WTC11 (cell line): ENCODE measurements around the gene PPM1L. TPM values are rescaled to one million over a fixed set of nuclear protein-coding genes. Genes with fewer than 3 reads are reported as not detected.

Experiments used
- ATAC-seq: fragments of 200-7000 bp; cut with Tn5 transposase; 2 replicates; pipeline ENCODE4 v1.10.0; 2021; ENCODE audit warnings: mild to moderate bottlenecking, moderate library complexity
- CTCF ChIA-PET: fragments of 300-600 bp; sonication (Branson Sonifier 250); formaldehyde crosslinking; loops from one replicate; lab custom pipeline; 2021; ENCODE audit warnings: antibody characterized with exemption; lab: Charles Lee
- POLR2A ChIA-PET: fragments of 350-600 bp; sonication (Branson Sonifier 250); formaldehyde crosslinking; loops from one replicate; lab custom pipeline; 2021; ENCODE audit warnings: antibody characterized with exemption; lab: Charles Lee
- DNase-seq: peaks from one replicate; pipeline ENCODE4 v3.0.0; 2021; ENCODE audit warnings: low spot score
- H3K27ac Mint-ChIP-seq: 2 replicates; pipeline ENCODE4 v1.8.0; 2021; ENCODE audit warnings: mixed read lengths
- H3K27me3 Mint-ChIP-seq: 2 replicates; pipeline ENCODE4 v1.8.0; 2021; ENCODE audit warnings: low read depth, mild to moderate bottlenecking, moderate library complexity, mixed read lengths
- H3K36me3 Mint-ChIP-seq: 2 replicates; pipeline ENCODE4 v1.8.0; 2021; ENCODE audit warnings: mixed read lengths
- H3K4me1 Mint-ChIP-seq: 2 replicates; pipeline ENCODE4 v1.8.0; 2022; ENCODE audit warnings: mixed read lengths
- H3K4me3 Mint-ChIP-seq: 2 replicates; pipeline ENCODE4 v1.8.0; 2021; ENCODE audit warnings: mild to moderate bottlenecking, moderate library complexity, mixed read lengths
- H3K9me3 Mint-ChIP-seq: 2 replicates; pipeline ENCODE4 v1.8.0; 2021; ENCODE audit warnings: mixed read lengths
- CBFB ChIP-seq: sonication (generic); formaldehyde crosslinking; IDR thresholded peaks from 2 replicates; pipeline ENCODE4 v1.8.1; 2022; ENCODE audit warnings: mild to moderate bottlenecking, low read depth, missing genetic modification reagents
- EMX1 ChIP-seq: fragments of 250-450 bp; sonication (Bioruptor Pico); IDR thresholded peaks from 2 replicates; pipeline ENCODE4 v1.8.0; 2021; ENCODE audit warnings: mild to moderate bottlenecking
- FOXJ3 ChIP-seq: sonication (generic); formaldehyde crosslinking; IDR thresholded peaks from 2 replicates; pipeline ENCODE4 v1.9.0; 2021; ENCODE audit warnings: missing genetic modification reagents, mild to moderate bottlenecking, borderline replicate concordance
- HMGA2 ChIP-seq: fragments of 250-450 bp; sonication (Bioruptor Pico); IDR thresholded peaks from 2 replicates; pipeline ENCODE4 v1.4.0; 2021; ENCODE audit warnings: mild to moderate bottlenecking, moderate library complexity
- NR2C2 ChIP-seq: sonication (generic); formaldehyde crosslinking; IDR thresholded peaks from 2 replicates; pipeline ENCODE4 v1.8.0; 2022; ENCODE audit warnings: mild to moderate bottlenecking, missing genetic modification reagents
- RORB ChIP-seq: fragments of 250-450 bp; sonication (Bioruptor Pico); IDR thresholded peaks from 2 replicates; pipeline ENCODE4 v1.9.0; 2021; ENCODE audit warnings: mild to moderate bottlenecking
- ZNF263 ChIP-seq: sonication (generic); formaldehyde crosslinking; IDR thresholded peaks from 2 replicates; pipeline ENCODE4 v1.8.1; 2022; ENCODE audit warnings: low read depth, mild to moderate bottlenecking, moderate library complexity, missing genetic modification reagents
- ZNF317 ChIP-seq: sonication (generic); formaldehyde crosslinking; IDR thresholded peaks from 2 replicates; pipeline ENCODE4 v1.8.1; 2023; ENCODE audit warnings: low read depth, mild to moderate bottlenecking, moderate library complexity, missing genetic modification reagents, borderline replicate concordance
- ZNF396 ChIP-seq: fragments of 250-450 bp; sonication (Bioruptor Pico); IDR thresholded peaks from 2 replicates; pipeline ENCODE4 v1.8.0; 2021; ENCODE audit warnings: mild to moderate bottlenecking, moderate library complexity, borderline replicate concordance
- total RNA-seq: library from RNA; stranded (reverse); gene quantifications from 3 replicates; pipeline ENCODE4 v1.2.3, GENCODE V29; 2021
- TF ChIP-seq, protein P1 (sequence below): sonication (generic); formaldehyde crosslinking; IDR thresholded peaks from 2 replicates; pipeline ENCODE4 v1.8.1; 2022; ENCODE audit warnings: missing genetic modification reagents, borderline replicate concordance
- TF ChIP-seq, protein P2 (sequence below): sonication (generic); formaldehyde crosslinking; IDR thresholded peaks from 2 replicates; pipeline ENCODE4 v1.8.0; 2023; ENCODE audit warnings: missing genetic modification reagents, mild to moderate bottlenecking, borderline replicate concordance
- TF ChIP-seq, protein P3 (sequence below): sonication (generic); formaldehyde crosslinking; IDR thresholded peaks from 2 replicates; pipeline ENCODE4 v1.8.0; 2023; ENCODE audit warnings: missing genetic modification reagents
- TF ChIP-seq, protein P4 (sequence below): sonication (generic); formaldehyde crosslinking; IDR thresholded peaks from 2 replicates; pipeline ENCODE4 v1.8.1; 2023; ENCODE audit warnings: mild to moderate bottlenecking, moderate library complexity, missing genetic modification reagents
- TF ChIP-seq, protein P5 (sequence below): sonication (generic); formaldehyde crosslinking; IDR thresholded peaks from 2 replicates; pipeline ENCODE4 v1.8.0; 2022; ENCODE audit warnings: mild to moderate bottlenecking, missing genetic modification reagents
- TF ChIP-seq, protein P6 (sequence below): fragments of 250-450 bp; sonication (Bioruptor Pico); IDR thresholded peaks from 2 replicates; pipeline ENCODE4 v2.1.2; 2022; ENCODE audit warnings: mild to moderate bottlenecking, moderate library complexity

Gene PPM1L
- total RNA-seq, 1 experiment from 2014 or later: 18.1 TPM

DNA sequence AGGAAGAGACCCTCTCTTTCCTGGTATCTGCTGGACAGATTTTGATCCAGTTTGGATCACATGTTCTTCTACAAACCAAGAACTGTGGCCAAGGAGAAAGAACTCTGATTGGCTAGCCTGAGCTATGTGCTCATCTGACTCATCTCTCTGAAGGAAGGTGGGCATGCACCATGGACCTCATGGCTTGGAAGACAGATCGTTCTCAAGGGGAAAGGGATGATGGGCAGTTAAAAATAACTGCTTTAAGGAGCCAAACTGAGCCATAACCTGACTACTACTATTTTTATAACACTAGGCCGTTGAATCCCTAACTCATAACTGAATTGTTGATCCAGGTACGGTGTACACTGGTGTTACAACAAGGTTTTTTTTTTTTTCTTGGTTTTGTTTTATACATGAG, 236.7 kb downstream of the PPM1L start:
- no peak for ATAC-seq
- POLR2A ChIA-PET: no interaction called here
- Mint-ChIP-seq H3K4me1 (no peaks in the 10 kb centered on the region), H3K27me3 (no peaks in the 10 kb centered on the region), H3K4me3 (no peak overlapping the region), H3K27ac (no peak overlapping the region), H3K36me3 (peaks cover 10% of the 10 kb centered on the region), H3K9me3 (peaks cover 16% of the 10 kb centered on the region)
- CTCF ChIA-PET: no interaction called here
- DNase-seq: no peak
- TF ChIP-seq, protein P1, sequence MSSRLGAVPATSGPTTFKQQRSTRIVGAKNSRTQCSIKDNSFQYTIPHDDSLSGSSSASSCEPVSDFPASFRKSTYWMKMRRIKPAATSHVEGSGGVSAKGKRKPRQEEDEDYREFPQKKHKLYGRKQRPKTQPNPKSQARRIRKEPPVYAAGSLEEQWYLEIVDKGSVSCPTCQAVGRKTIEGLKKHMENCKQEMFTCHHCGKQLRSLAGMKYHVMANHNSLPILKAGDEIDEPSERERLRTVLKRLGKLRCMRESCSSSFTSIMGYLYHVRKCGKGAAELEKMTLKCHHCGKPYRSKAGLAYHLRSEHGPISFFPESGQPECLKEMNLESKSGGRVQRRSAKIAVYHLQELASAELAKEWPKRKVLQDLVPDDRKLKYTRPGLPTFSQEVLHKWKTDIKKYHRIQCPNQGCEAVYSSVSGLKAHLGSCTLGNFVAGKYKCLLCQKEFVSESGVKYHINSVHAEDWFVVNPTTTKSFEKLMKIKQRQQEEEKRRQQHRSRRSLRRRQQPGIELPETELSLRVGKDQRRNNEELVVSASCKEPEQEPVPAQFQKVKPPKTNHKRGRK (CRISPR knock-in tag): no peak
- TF ChIP-seq, protein P2, sequence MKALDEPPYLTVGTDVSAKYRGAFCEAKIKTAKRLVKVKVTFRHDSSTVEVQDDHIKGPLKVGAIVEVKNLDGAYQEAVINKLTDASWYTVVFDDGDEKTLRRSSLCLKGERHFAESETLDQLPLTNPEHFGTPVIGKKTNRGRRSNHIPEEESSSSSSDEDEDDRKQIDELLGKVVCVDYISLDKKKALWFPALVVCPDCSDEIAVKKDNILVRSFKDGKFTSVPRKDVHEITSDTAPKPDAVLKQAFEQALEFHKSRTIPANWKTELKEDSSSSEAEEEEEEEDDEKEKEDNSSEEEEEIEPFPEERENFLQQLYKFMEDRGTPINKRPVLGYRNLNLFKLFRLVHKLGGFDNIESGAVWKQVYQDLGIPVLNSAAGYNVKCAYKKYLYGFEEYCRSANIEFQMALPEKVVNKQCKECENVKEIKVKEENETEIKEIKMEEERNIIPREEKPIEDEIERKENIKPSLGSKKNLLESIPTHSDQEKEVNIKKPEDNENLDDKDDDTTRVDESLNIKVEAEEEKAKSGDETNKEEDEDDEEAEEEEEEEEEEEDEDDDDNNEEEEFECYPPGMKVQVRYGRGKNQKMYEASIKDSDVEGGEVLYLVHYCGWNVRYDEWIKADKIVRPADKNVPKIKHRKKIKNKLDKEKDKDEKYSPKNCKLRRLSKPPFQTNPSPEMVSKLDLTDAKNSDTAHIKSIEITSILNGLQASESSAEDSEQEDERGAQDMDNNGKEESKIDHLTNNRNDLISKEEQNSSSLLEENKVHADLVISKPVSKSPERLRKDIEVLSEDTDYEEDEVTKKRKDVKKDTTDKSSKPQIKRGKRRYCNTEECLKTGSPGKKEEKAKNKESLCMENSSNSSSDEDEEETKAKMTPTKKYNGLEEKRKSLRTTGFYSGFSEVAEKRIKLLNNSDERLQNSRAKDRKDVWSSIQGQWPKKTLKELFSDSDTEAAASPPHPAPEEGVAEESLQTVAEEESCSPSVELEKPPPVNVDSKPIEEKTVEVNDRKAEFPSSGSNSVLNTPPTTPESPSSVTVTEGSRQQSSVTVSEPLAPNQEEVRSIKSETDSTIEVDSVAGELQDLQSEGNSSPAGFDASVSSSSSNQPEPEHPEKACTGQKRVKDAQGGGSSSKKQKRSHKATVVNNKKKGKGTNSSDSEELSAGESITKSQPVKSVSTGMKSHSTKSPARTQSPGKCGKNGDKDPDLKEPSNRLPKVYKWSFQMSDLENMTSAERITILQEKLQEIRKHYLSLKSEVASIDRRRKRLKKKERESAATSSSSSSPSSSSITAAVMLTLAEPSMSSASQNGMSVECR (CRISPR knock-in tag): no peak
- TF ChIP-seq NR2C2 (no peak), ZNF263 (CRISPR knock-in tag) (no peak), RORB (CRISPR knock-in tag) (no peak), EMX1 (CRISPR knock-in tag) (no peak), CBFB (CRISPR knock-in tag) (no peak), ZNF317 (no peak)
- TF ChIP-seq, protein P3, sequence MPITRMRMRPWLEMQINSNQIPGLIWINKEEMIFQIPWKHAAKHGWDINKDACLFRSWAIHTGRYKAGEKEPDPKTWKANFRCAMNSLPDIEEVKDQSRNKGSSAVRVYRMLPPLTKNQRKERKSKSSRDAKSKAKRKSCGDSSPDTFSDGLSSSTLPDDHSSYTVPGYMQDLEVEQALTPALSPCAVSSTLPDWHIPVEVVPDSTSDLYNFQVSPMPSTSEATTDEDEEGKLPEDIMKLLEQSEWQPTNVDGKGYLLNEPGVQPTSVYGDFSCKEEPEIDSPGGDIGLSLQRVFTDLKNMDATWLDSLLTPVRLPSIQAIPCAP: no peak
- TF ChIP-seq, protein P4, sequence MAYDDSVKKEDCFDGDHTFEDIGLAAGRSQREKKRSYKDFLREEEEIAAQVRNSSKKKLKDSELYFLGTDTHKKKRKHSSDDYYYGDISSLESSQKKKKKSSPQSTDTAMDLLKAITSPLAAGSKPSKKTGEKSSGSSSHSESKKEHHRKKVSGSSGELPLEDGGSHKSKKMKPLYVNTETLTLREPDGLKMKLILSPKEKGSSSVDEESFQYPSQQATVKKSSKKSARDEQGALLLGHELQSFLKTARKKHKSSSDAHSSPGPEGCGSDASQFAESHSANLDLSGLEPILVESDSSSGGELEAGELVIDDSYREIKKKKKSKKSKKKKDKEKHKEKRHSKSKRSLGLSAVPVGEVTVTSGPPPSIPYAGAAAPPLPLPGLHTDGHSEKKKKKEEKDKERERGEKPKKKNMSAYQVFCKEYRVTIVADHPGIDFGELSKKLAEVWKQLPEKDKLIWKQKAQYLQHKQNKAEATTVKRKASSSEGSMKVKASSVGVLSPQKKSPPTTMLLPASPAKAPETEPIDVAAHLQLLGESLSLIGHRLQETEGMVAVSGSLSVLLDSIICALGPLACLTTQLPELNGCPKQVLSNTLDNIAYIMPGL (CRISPR knock-in tag): no peak

DNA sequence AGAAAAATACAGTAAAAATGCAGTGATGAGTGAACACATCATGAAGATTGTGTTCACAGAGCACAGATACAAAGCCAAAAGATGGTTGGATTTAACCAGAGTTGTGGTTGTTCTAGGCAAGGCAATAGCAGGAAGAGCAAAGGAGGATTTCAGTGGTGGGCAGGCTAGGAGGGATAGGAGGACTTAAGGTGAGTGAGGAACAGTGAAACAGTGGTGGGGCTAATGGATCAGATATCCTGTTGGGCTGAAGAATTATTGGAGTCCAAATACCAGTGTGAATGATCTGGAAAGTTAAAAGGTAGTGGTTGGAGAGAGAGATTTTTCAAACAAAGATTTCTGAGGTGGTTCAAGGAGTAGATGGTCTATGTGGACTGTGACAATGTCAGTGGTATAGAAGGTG, 240.8 kb downstream of the PPM1L start:
- peaks cover 16% of the 10 kb centered on the region for H3K9me3 Mint-ChIP-seq
- POLR2A ChIA-PET: no interaction called here
- H3K36me3 Mint-ChIP-seq: peaks cover 16% of the 10 kb centered on the region
- H3K4me1 Mint-ChIP-seq: peaks cover 10% of the 10 kb centered on the region
- H3K27ac Mint-ChIP-seq: no peak overlapping the region
- H3K4me3 Mint-ChIP-seq: no peak overlapping the region
- no peak for ATAC-seq
- CTCF ChIA-PET: no interaction called here
- no peak for DNase-seq
- H3K27me3 Mint-ChIP-seq: no peaks in the 10 kb centered on the region
- TF ChIP-seq, protein P2 (CRISPR knock-in tag): no peak
- TF ChIP-seq, protein P1 (CRISPR knock-in tag): no peak
- TF ChIP-seq ZNF396 (CRISPR knock-in tag) (no peak), FOXJ3 (CRISPR knock-in tag) (no peak), HMGA2 (CRISPR knock-in tag) (no peak)
- TF ChIP-seq, protein P5, sequence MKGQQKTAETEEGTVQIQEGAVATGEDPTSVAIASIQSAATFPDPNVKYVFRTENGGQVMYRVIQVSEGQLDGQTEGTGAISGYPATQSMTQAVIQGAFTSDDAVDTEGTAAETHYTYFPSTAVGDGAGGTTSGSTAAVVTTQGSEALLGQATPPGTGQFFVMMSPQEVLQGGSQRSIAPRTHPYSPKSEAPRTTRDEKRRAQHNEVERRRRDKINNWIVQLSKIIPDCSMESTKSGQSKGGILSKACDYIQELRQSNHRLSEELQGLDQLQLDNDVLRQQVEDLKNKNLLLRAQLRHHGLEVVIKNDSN (CRISPR knock-in tag): no peak
- TF ChIP-seq, protein P6, sequence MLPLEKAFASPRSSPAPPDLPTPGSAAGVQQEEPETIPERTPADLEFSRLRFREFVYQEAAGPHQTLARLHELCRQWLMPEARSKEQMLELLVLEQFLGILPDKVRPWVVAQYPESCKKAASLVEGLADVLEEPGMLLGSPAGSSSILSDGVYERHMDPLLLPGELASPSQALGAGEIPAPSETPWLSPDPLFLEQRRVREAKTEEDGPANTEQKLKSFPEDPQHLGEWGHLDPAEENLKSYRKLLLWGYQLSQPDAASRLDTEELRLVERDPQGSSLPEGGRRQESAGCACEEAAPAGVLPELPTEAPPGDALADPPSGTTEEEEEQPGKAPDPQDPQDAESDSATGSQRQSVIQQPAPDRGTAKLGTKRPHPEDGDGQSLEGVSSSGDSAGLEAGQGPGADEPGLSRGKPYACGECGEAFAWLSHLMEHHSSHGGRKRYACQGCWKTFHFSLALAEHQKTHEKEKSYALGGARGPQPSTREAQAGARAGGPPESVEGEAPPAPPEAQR (CRISPR knock-in tag): no peak
